ENCODE data around the gene IREB2. TPM values are rescaled to one million over a fixed set of nuclear protein-coding genes. Genes with fewer than 3 reads are reported as not detected.
"Not testable (repeated sequence)": the region's sequence is repeated elsewhere in the genome, so short reads cannot be mapped to it uniquely, and the experiment has no call there.

Gene IREB2
- total RNA-seq, 1 donor from 2014 or later = 23.5 TPM

GRCh38 chr15:78402061-78402610, 35.9 kb upstream of the IREB2 start:
- H3K36me3 ChIP-seq (ENCODE audit: control insufficient read depth, insufficient read depth, low read length) = no peaks in the 10 kb centered on the region
- DNase-seq (ENCODE audit: low read depth) = no peak
- no peak overlapping the region for H3K4me3 ChIP-seq (ENCODE audit: low read depth, low read length)
- peaks cover 12% of the 10 kb centered on the region for H3K27me3 ChIP-seq (ENCODE audit: control insufficient read depth, insufficient read depth, low read length)
- TF ChIP-seq CTCF (IDR thresholded peaks at IDR 0.05; ENCODE audit: insufficient read depth, low read length, poor library complexity, severe bottlenecking) = no peak

GRCh38 chr15:78404125-78404524, 33.9 kb upstream of the IREB2 start:
- Histone ChIP-seq H3K4me3 (ENCODE audit: low read depth, low read length) (no peak overlapping the region), H3K36me3 (ENCODE audit: control insufficient read depth, insufficient read depth, low read length) (no peaks in the 10 kb centered on the region), H3K27me3 (ENCODE audit: control insufficient read depth, insufficient read depth, low read length) (peaks cover 12% of the 10 kb centered on the region)
- no peak for DNase-seq (ENCODE audit: low read depth)
- no peak for TF ChIP-seq CTCF (IDR thresholded peaks at IDR 0.05; ENCODE audit: insufficient read depth, low read length, poor library complexity, severe bottlenecking)

- H3K27me3 ChIP-seq (ENCODE audit: control insufficient read depth, insufficient read depth, low read length) = peaks cover 12% of the 10 kb centered on the region
- not testable (repeated sequence) for DNase-seq (ENCODE audit: low read depth); H3K4me3 ChIP-seq (ENCODE audit: low read depth, low read length); H3K36me3 ChIP-seq (ENCODE audit: control insufficient read depth, insufficient read depth, low read length)
Measured at GRCh38 chr15:78404796-78405195, 33.2 kb upstream of the IREB2 start.

- TF ChIP-seq CTCF (IDR thresholded peaks at IDR 0.05; ENCODE audit: insufficient read depth, low read length, poor library complexity, severe bottlenecking) = no peak
- no peak for DNase-seq (ENCODE audit: low read depth)
- Histone ChIP-seq H3K36me3 (ENCODE audit: control insufficient read depth, insufficient read depth, low read length) (no peaks in the 10 kb centered on the region), H3K27me3 (ENCODE audit: control insufficient read depth, insufficient read depth, low read length) (peaks cover 12% of the 10 kb centered on the region), H3K4me3 (ENCODE audit: low read depth, low read length) (no peak overlapping the region)
Measured at GRCh38 chr15:78405336-78405924, 32.6 kb upstream of the IREB2 start.

- TF ChIP-seq CTCF (IDR thresholded peaks at IDR 0.05; ENCODE audit: insufficient read depth, low read length, poor library complexity, severe bottlenecking) = no peak
- H3K4me3 ChIP-seq (ENCODE audit: low read depth, low read length) = no peak overlapping the region
- H3K27me3 ChIP-seq (ENCODE audit: control insufficient read depth, insufficient read depth, low read length) = peaks cover 12% of the 10 kb centered on the region
- DNase-seq (ENCODE audit: low read depth) = no peak
- no peaks in the 10 kb centered on the region for H3K36me3 ChIP-seq (ENCODE audit: control insufficient read depth, insufficient read depth, low read length)
Measured at GRCh38 chr15:78406016-78406585, 31.9 kb upstream of the IREB2 start.

- no peak for TF ChIP-seq CTCF (IDR thresholded peaks at IDR 0.05; ENCODE audit: insufficient read depth, low read length, poor library complexity, severe bottlenecking)
- DNase-seq (ENCODE audit: low read depth) = no peak
- Histone ChIP-seq H3K36me3 (ENCODE audit: control insufficient read depth, insufficient read depth, low read length) (no peaks in the 10 kb centered on the region), H3K27me3 (ENCODE audit: control insufficient read depth, insufficient read depth, low read length) (peaks cover 12% of the 10 kb centered on the region), H3K4me3 (ENCODE audit: low read depth, low read length) (no peak overlapping the region)
Measured at GRCh38 chr15:78407608-78408354, 30.2 kb upstream of the IREB2 start.

All from kidney epithelial cell (primary cell).